SK-N-MC (cell line): ENCODE results near the gene MIGA1.
A peak's percentile ranks its signal among the peaks of the same experiment; 100 is the strongest.
"Not testable (repeated sequence)": the region's sequence is repeated elsewhere in the genome, so short reads cannot be mapped to it uniquely, and the experiment has no call there.

Source experiments
- DNase-seq: peaks from one replicate; pipeline ENCODE4 v3.0.0-alpha.2; 2011; ENCODE audit warnings: low read depth, low spot score
- H3K27ac ChIP-seq: fragments of 200-600 bp; sonication (generic); 2 replicates; pipeline ENCODE4 v1.5.1; 2016; ENCODE audit warnings: mixed run types
- H3K36me3 ChIP-seq: fragments of 200-600 bp; sonication (generic); 2 replicates; pipeline ENCODE4 v1.6.1; 2017; ENCODE audit warnings: antibody characterized with exemption, low read length, mixed read lengths; ENCODE audit not compliant: insufficient read depth
- H3K4me3 ChIP-seq: fragments of 200-600 bp; sonication (generic); 2 replicates; pipeline ENCODE4 v1.5.1; 2016
- H3K9ac ChIP-seq: fragments of 200-600 bp; sonication (generic); 2 replicates; pipeline ENCODE4 v1.8.0; 2017; ENCODE audit warnings: mixed run types, mixed read lengths; ENCODE audit not compliant: insufficient read length
- H3K9me3 ChIP-seq: fragments of 200-600 bp; sonication (generic); 2 replicates; pipeline ENCODE4 v1.6.1; 2017; ENCODE audit warnings: low read depth, mild to moderate bottlenecking, antibody characterized with exemption, low read length, moderate library complexity, mixed read lengths
- EZH2 ChIP-seq: fragments of 200-600 bp; sonication (generic); IDR thresholded peaks from one replicate; pipeline ENCODE4 v1.6.1; 2017; ENCODE audit warnings: antibody characterized with exemption
- FOXP2 ChIP-seq: optimal IDR thresholded peaks from 2 replicates; pipeline ENCODE3; 2011; ENCODE audit warnings: mild to moderate bottlenecking, moderate library complexity; ENCODE audit not compliant: insufficient read depth; ENCODE audit errors: extremely low read length, control extremely low read depth
- POLR2AphosphoS5 ChIP-seq: IDR thresholded peaks from 2 replicates; pipeline ENCODE4 v1.6.1; 2012; ENCODE audit warnings: mild to moderate bottlenecking, low read depth, low read length, borderline replicate concordance

MIGA1 gene

DNA sequence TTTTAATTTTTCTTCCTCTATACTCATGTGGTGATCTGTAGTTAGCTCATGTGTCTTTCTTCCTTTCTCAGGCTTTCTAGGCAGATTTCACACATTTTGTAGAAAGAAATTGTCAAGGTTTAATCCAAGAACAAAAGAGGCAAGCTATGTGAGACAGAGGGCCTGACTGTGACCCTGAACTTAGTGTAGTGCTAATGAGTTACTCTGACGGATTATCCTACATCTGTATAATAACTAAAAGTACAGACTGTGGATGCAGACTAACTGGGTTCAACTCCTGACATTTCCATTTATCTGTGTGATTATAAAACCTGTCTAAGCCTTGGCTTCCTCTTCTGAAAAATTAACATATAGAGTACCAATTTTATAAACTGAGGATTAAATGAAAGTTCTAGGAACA is 40.7 kb downstream of the MIGA1 start:
- Histone ChIP-seq H3K27ac (no peak overlapping the region), H3K9me3 (no peaks in the 10 kb centered on the region), H3K36me3 (peaks cover 25% of the 10 kb centered on the region; the same call in 1 of the 2 replicates), H3K9ac (no peak overlapping the region), H3K4me3 (no peak overlapping the region)
- no peak for DNase-seq
- no peak for TF ChIP-seq FOXP2
- TF ChIP-seq EZH2, result no peak
- TF ChIP-seq POLR2AphosphoS5, result no peak

DNA sequence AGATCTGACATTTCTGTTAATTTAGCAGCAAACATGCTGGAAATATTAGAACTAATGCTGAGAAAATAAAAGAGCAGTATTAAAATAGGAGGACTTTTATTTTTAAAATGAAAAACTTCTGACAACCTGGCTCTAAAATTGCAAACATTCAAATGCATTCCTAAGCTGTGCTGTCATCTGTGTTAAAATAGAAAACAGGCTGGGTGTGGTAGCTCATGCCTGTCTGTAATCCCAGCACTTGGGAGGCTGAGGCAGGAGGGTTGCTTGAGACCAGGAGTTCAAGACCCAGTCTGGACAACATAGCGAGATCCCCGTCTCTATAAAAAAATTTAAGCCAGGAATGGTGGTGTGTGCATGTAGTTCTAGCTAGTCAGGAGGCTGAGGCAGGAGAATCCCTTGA is 44.6 kb downstream of the MIGA1 start:
- no peak for DNase-seq
- Histone ChIP-seq H3K9me3 (no peaks in the 10 kb centered on the region), H3K9ac (no peak overlapping the region), H3K36me3 (peaks cover 20% of the 10 kb centered on the region; the same call in 1 of the 2 replicates), H3K27ac (peak overlapping the region; percentile 39; the same call in 1 of the 2 replicates), H3K4me3 (no peak overlapping the region)
- TF ChIP-seq FOXP2, result no peak
- TF ChIP-seq POLR2AphosphoS5, result no peak
- TF ChIP-seq EZH2, result no peak

DNA sequence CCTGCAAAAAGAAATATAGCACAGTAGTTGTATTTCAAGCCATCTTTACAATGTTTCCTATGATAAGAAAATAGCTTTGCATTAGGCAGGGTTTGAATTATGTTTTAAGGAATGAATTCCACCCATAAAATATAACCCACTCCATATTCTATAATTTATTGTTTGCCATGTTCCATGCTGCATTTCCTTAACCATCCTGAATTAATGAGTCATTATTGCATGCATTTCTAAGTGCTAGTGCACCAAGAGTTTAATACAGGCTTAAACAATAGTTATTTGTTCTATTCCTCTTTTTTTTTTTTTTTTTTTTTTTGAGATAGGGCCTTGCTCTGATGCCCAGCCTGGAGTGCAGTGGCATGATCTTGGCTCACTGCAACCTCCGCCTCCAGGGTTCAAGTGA is 45.2 kb downstream of the MIGA1 start:
- Histone ChIP-seq H3K9ac (no peak overlapping the region), H3K27ac (peak overlapping the region; percentile 39; the same call in 1 of the 2 replicates), H3K9me3 (no peaks in the 10 kb centered on the region), H3K4me3 (no peak overlapping the region), H3K36me3 (peaks cover 20% of the 10 kb centered on the region; the same call in 1 of the 2 replicates)
- TF ChIP-seq POLR2AphosphoS5 (no peak), FOXP2 (no peak), EZH2 (no peak)
- DNase-seq, result no peak

DNA sequence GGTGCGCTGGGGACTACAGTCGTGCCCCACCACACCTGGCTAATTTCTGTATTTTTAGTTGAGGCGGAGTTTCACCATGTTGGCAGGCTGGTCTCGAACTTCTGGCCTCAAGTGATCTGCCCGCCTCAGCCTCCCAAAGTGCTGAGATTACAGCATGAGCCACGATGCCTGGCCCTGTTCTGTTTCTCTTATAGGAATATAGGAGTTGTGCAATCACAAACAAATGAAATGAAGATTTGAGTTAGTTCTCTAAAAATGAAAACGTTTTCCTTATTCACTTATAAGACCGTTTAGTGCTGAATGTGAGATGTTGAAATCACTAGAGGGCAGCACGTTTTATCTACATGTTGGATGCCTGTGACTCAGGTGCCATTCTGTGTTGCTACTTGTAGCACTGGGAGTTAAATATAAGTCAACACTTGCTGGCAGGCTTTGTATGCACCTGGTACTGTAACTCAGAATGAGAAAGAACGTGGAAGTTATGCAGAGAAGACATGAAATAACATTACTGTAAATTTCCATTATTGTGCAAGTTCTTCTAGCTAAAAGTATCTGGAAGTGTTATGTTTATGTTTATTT is 45.8 kb downstream of the MIGA1 start:
- no peak overlapping the region for H3K4me3 ChIP-seq
- peaks cover 18% of the 10 kb centered on the region; the same call in 1 of the 2 replicates for H3K36me3 ChIP-seq
- no peaks in the 10 kb centered on the region for H3K9me3 ChIP-seq
- no peak for TF ChIP-seq FOXP2
- no peak for TF ChIP-seq POLR2AphosphoS5
- no peak for TF ChIP-seq EZH2
- DNase-seq, result no peak
- H3K27ac ChIP-seq, result no peak overlapping the region
- no peak overlapping the region for H3K9ac ChIP-seq

DNA sequence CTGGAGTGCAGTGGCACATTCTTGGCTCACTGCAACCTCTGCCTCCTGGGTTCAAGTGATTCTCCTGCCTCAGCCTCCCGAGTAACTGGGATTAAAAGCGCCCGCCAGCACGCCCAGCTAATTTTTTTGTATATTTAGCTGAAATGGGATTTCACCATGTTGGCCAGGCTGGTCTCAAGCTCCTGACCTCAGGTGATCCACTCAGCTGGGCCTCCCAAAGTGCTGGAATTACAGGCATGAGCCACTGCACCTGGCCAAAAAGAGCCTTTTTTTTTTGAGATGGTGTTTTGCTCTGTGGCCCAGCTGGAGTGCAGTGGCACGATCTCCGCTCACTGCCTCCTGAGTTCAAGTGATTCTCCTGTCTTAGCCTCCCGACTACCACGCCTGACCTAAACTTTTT is 47.4 kb downstream of the MIGA1 start:
- H3K9me3 ChIP-seq, H3K27ac ChIP-seq, H3K9ac ChIP-seq, DNase-seq, H3K4me3 ChIP-seq: not testable (repeated sequence)
- peaks cover 13% of the 10 kb centered on the region; the same call in 1 of the 2 replicates for H3K36me3 ChIP-seq

DNA sequence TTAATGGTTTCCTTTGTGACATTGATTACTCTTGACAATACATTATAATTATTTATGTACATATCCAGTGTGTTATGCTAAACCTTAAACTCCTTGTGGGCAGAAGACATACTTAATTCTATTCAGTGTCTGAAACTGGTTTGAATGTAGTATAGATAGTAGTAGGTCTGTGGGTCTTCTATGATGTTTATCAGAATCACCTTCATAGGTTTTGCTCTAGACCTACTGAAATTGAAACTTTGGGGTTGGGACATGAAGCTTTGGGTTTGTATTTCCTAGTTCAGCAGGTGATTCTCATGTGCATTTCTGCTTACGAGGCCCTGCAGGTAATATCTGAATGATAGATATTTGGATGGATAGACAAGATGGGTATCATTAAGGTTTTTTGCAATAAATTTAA is 48.6 kb downstream of the MIGA1 start:
- H3K9ac ChIP-seq, result no peak overlapping the region
- H3K9me3 ChIP-seq, result no peaks in the 10 kb centered on the region
- no peak overlapping the region for H3K4me3 ChIP-seq
- peaks cover 7% of the 10 kb centered on the region; the same call in 1 of the 2 replicates for H3K36me3 ChIP-seq
- TF ChIP-seq FOXP2, result no peak
- TF ChIP-seq POLR2AphosphoS5, result no peak
- no peak for TF ChIP-seq EZH2
- DNase-seq, result no peak
- no peak overlapping the region for H3K27ac ChIP-seq

DNA sequence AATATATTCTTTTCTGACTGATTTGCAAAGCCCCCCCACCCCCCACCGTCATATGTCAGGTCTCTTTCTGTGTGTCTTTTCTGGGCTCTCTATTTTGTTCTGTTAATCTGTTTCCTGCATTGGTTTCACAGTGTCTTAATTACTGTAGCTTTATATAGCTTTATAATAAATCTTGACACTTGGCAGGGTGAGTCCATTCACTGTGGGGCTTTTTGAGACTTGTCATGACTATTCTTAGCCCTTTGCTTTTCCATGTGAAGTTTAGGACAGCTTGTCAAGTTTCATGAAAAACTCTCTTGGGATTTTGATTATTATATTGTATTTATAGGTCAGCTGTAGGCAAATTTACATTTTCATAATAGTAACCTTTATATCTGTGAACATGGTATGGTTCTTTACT is 50.4 kb downstream of the MIGA1 start:
- DNase-seq, result no peak
- Histone ChIP-seq H3K4me3 (no peak overlapping the region), H3K9ac (no peak overlapping the region), H3K9me3 (no peaks in the 10 kb centered on the region), H3K36me3 (peaks cover 5% of the 10 kb centered on the region; the same call in 1 of the 2 replicates), H3K27ac (no peak overlapping the region)
- TF ChIP-seq FOXP2, result no peak
- no peak for TF ChIP-seq EZH2
- no peak for TF ChIP-seq POLR2AphosphoS5

DNA sequence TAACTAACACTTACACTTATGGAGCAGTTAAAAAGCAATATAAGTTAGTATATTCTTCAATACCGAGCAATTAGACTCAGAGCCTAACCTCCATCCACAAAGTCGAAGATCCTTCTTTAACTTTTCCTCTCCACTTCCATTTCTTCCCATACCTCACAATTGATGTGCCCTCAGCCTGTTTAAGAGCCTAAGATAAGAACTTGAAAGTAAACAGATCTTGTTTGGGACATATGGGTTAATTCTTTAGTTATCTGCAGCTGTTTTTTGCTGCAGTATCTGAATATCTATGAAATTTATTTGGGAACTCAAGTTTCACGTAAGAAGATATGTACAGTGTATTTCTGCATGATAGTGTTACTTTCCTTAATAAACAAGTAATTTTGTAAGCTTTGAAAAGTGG is 51.5 kb downstream of the MIGA1 start:
- Histone ChIP-seq H3K27ac (no peak overlapping the region; the same call in 1 of the 2 replicates), H3K9ac (no peak overlapping the region), H3K9me3 (no peaks in the 10 kb centered on the region), H3K36me3 (peaks cover 5% of the 10 kb centered on the region; the same call in 1 of the 2 replicates), H3K4me3 (no peak overlapping the region)
- DNase-seq, result no peak
- TF ChIP-seq POLR2AphosphoS5, result no peak
- no peak for TF ChIP-seq EZH2
- no peak for TF ChIP-seq FOXP2

DNA sequence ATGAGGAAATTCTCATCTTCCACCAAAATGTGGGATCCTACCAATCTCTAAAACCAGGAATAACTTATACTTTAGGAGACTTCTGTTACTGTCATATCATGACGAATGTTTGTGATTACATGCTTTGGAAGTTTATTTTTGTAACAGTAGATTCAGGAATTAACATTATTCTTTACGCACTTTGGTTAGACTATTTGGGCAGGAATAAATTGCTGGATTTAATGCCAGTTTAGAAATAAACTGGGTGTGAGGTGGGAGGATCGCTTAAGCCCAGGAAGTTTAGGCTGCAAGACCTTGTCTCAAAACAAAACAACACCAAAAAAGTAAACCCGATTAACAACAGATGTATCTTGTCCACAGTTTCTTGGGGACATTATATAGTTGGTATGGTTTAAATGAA is 52.1 kb downstream of the MIGA1 start:
- H3K9ac ChIP-seq, result no peak overlapping the region
- peak overlapping the region; percentile 36; the same call in 1 of the 2 replicates for H3K4me3 ChIP-seq
- peaks cover 5% of the 10 kb centered on the region; the same call in 1 of the 2 replicates for H3K36me3 ChIP-seq
- no peaks in the 10 kb centered on the region for H3K9me3 ChIP-seq
- TF ChIP-seq POLR2AphosphoS5, result no peak
- TF ChIP-seq EZH2, result no peak
- TF ChIP-seq FOXP2, result no peak
- peak overlapping the region; percentile 80 for H3K27ac ChIP-seq
- no peak for DNase-seq
